Kidney glomerular epithelial cell (primary cell): ENCODE results near the gene SEMA6A.

Experiments used
- DNase-seq: peaks from one replicate; lab custom pipeline; 2025; lab: John Stamatoyannopoulos, UW

SEMA6A gene

DNA sequence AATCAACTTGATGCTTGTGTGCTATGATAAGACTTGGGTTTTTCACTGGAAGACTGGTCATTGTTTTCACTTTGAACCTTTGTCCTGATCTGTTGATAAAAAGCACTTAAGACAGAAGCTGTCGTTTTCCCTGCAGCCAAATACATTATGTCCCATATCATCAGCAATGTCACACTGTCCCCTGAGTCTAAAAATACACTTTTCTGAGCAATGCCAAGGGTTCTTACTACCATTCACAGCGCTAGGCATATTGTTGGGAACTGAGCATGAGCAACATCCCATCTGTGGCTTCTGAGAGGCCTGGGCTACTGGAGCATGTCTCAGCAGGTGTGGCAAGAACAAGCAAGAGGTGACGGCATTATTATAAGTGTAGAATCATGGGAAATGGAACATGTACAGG is 81.8 kb downstream of the SEMA6A start:
- DNase-seq = no peak

DNA sequence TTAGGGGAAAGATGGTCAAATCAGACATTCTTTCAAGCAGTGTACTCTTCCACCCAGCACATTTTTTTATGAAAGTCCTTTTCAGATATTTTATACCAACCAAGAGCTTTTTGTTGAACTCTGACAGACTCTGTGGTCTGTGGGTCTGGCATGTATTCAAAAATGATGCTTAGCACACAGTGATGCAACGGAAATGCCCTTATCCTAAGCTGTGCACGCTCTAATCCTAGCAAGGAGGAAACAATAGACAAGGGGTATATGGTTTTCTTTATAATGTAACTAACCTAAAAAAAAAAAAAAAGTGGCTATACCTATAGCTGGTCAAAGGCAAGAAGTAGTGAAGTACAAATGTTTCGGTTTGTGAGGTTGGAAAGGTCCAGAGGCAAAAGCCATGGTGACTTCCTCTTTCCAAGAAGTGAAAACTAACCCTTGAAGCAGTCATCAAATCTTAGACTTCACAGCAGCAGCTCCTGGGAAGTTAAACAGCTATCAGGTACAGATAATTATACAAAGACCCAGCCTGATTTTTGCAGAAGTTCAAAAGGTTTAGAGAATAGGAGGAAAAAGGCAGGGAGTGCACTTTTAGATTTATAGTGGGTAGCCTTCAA is 82.5 kb downstream of the SEMA6A start:
- DNase-seq = peak; percentile 76

DNA sequence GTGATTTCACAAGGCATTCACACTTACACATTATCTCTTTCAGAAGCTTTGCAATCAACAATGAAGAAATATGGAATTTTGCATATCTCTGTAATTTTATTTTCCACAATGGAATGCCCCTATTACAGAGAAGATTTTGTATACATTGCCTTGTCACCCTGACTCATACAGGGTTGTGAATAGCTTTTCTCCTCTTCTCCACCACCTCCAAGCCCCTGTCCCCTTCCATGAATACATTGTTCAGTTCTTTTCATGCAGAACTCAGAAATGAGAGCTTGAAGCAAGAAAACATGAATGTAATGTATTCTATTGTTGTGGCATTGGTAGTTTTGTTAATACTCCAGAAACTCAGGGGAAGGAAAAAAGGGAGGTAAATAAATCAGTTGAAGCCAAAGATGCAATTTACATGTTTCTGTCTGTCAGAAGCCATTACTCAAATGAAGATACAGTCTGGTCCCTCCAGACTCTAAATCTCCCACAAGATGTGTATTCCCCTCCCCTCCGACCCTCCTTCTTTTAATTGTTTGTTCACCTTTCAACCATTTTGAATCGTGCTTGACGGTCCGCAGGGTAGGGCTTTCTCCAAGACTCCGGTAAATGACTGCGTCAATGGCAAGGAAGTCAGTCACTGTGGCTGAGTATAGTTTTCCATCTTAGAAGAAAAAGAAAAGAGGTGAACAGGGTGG is 86.1 kb downstream of the SEMA6A start:
- no peak for DNase-seq

DNA sequence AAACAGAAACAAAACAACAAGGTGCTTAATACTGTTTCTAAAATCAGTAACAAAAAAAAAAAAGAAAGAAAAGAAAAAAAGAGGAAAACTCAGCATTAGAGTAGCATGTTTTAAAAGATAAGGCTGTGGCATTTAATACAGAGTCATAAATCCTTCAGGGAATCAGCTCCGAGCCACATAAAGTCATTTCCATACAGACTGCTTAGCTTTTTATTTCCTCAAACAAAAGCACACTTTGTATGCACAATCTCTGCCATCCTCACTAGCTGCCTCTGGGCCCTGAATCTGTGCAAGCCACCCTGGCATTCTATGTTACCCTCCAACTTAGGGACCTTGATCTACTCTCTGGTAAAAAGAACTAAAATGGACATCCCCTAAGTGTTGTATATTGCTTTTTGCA is 87.6 kb downstream of the SEMA6A start:
- DNase-seq = no peak

DNA sequence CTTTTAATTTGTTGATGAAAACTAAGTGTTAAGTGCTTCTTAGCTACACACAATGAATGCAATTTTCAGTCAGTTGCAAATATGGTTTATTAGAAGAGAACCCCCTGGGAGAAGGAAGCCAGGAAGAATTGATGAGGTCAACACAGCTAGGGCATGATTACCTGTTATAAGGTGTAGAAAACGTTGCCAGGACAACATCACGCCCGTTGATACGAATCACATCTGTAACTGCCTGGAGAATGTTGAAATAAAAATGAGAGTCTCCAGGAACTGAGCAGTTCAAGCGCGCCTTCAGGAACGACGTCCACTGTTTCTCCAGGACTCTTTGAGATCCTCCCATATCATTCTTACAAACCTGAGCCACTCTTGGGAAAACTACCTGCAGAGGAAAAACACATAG is 88.0 kb downstream of the SEMA6A start:
- no peak for DNase-seq

DNA sequence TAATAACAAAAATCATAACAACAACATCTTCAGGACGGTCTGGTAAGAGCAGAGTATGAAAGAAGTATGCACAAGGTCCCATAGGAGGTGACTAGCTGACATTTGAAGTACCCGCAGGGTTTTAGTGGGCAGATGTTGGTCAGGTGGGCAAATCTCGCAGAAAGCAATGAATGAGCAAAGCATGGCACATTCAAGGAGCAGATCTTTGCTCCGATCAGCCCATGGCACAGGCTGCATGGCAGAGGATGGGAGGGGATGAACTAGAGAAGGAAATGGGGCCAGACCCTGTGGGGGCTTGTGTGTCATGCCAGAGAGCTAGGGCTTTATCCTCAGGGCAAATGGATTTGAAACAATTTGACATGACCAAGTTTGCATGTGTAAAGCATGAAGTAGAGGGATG is 90.0 kb downstream of the SEMA6A start:
- DNase-seq = no peak

DNA sequence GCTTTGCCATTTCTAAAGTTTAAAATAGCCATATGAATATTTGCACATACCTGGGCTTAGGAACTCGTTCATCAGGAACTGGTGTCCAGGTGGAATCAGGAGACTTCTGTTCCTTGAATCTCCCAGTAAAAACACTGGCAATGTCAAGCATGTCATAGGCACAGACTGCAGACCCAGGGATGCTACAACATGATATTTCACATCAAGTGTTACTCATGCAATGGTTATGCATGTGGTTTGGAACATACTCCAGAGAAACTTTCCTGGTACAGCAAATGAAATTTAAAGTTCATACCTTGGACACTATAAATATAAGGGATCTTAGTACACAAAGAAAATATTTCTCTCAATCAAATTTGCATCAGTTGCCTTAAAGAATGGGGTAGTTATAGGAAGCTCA is 92.2 kb downstream of the SEMA6A start:
- no peak for DNase-seq

DNA sequence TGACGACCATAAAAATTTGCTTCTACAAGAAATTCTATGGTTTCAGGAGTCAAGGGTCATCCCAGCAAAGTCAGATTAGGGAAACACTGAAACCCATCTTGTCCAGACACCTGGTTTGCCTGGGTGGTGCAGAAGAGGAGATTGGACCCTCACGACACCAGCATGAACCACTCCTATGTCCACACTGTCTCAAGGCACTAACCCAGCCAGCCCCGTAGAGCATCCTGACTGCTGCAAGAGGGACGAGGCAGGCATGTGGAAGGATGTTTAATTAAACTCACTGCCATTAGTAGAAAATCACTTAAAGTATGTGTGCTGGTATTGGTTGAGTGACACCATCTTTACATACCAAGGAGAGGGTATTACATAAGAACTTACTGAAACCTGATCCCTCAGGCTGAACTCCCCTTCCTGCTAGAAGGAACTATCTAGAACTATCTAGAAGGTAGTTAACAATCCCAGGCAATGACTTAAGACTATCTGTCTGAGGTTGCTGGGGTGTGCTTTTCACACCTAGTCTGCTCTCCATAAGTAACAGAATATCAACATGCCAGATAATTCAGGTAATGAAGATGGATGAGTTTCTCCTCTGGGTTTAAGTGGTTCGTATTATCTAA is 93.6 kb downstream of the SEMA6A start:
- DNase-seq = no peak

DNA sequence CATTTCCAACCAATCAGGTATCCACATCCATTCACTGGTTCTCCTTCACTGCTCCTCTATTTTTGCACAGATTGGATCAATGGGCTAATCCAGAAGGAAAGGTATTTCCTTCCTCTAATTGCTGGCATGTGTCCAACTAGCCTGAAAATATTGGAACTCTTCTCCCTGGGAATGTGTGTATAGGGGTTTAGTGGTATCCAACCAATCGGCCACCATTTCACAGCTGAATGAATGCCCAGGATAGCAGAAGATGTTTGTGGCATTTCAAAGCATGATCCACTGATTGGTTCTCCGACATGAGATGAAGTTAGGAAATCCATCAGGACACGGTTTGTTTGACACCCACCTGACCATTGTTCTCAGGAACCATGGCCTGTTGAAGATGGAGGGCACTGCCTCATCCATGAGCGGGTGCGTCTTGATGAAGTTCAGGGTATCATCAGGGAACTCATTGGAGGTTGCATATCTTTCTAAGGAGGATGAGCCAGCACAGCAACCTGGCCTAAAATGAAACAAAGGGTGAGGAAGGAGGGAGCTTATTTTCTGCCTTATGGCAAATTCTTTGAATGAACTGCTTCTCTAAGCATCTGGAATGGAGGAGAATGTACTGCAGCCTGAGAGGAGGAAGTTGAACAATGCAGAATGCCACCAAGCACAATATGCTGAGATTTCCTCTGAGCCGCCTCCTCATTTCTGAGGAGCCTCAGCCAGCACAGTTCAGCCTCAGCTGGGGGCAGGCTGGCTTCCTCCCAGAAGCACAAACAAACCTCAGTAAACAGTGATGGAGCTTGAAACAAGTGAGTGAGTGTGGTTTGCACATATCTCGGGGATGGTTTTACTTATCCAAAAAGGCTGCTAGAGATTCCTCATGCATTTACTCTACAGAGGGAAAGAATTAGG is 94.6 kb downstream of the SEMA6A start:
- no peak for DNase-seq

DNA sequence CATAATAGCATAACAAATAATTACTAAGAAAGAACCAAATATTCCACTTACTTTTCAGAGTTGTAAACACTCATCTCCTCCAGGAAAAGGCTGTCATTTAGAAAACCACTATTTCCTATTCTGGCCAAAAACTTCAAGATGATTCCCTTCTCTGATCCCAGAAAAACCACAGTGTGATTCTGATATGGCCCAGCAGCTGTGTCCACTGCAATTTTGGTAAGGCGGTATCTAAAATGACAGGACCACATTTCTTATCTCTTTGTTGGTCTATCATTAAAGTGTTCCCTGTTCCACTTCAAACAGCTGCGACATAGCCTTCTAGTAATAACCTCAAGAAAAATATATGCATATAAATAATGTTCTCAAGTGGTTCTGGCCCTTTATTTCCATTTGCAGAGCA is 96.1 kb downstream of the SEMA6A start:
- DNase-seq = no peak

DNA sequence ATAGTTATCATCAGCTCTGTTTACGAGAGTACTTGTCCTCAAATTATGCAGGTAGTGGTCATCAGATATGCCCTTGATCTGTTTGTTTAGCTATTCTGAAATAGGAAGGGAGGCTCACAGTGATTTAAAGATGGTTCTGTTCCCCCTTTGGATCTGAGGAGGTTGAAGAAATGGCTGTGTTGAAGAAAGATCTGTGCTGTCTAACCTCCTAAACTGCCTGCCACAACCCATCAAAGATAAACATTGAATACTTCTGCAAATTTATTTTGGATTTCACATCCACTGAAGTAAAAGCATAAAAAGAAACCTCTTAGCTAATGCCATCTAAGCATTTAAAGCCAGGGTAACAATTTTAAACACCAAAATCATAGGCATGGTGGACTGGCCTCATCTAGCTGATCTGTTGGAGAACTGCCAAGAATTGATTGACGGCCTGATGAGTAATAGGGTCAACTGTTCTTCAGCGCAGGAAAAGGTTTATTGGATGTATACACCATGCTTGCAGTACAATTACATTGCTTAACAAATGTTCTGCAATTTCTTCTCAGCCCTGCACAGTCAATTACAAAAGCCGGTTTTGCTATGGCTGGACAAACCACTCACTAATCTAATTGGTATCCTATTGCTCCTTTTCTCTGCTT is 97.6 kb downstream of the SEMA6A start:
- DNase-seq = no peak

DNA sequence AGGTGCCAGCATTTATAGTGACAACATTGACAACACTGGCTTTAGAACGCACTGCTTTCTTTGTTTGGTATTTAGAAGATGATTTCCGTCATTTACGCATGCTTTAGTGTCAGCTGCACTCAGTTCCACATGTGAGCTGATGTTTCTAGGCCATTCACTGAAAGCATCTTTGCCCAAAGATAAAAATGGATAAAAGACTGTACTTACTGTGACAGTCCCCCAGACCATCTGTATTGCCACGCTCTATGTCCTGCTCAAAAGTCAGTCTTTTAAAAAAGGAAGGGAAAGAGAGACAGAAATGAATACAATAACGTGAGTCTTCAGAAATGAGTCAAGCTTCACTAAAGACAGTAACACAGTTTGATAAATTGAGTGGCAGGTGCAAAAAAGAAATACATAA is 99.3 kb downstream of the SEMA6A start:
- DNase-seq = no peak

DNA sequence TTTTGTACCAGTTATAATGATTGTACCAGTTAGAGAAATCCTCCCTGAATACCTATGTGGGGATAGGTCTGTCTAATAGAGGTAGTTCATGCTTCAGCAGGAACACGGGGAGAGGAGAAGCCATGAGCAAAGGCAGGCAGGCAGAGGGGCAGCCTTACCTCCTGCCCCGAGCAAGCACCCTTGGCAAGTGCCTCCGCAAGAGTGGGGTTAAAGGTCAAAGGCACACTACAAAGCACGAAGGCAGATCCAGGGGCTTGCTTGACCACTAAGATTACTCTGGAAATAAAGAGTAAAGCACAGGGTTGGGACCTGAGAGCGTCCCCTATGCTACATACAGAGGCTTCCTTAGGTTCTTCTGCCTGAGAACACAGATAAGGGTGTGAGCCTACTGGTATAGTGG is 100.9 kb downstream of the SEMA6A start:
- no peak for DNase-seq

DNA sequence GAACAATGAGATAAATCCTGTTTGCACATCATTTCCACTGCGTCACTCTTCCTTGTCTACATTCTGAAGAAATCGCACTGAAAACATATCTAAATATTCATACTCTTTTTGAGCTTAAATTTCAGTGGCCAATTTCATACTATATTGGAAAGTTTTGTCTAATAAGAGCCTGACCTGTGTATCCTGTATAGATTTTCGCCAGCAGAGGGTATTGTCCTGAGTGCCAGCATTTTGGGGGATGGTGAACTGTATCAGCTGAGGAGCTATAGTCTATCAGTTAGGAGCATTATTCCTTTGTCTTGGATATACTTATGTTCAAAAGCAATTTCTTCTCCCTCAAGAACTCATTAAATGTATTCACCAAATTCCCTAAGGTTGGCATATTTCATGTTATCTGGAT is 102.3 kb downstream of the SEMA6A start:
- no peak for DNase-seq

DNA sequence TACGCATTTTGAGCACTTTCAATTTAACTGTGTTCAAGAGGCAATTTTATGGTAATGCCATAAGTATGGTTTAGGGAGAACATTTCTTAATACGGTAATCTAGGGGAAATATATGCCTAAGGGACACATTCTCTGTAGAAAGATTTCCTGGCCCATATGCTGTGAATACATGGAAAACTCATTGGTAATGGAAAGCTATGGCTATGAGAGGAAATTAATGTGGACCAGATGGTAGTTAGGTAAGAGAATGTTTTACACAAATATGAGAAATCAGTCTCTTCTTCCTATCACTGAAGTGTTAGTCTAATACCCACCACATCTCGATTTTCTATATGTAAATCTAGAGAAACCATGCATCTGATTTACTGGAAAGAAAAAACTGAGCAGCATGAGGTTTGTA is 105.0 kb downstream of the SEMA6A start:
- DNase-seq = no peak

DNA sequence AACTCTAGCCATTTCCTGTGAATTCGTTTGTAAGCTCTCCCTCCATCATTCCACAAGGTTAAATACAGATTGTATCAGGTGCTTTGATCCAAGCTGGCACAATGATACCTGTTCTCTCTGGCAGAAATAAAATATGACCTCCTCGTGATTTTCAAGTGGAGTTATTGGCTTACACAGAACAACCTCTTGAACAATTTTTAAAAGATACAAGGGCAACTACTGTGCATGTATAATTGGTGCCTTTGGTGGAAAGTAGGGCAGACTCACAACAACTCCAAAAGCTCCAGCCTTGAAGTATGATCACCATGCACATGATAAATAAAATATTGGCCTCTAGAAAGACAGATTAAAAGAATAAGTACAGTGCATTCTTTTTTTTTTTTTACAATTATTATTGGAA is 106.0 kb downstream of the SEMA6A start:
- DNase-seq = no peak

DNA sequence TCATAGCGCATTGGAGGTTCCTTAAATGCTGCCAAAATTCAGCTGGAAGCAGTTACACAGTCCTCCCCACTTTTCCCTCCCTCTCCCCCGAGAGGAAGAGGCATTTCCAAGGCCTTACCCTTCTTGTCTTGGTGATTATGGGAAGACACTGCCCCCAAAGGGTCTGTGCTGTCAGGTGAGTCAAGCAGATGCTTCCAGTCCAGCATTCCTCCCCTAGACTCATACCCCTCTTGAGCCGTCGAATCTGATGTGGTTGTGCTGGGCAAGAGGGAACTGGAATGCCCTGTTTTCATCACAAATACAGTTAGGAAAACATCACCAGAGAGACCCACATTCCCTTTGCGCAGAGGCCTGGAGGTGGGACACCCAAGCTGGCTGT is 107.2 kb downstream of the SEMA6A start:
- no peak for DNase-seq

DNA sequence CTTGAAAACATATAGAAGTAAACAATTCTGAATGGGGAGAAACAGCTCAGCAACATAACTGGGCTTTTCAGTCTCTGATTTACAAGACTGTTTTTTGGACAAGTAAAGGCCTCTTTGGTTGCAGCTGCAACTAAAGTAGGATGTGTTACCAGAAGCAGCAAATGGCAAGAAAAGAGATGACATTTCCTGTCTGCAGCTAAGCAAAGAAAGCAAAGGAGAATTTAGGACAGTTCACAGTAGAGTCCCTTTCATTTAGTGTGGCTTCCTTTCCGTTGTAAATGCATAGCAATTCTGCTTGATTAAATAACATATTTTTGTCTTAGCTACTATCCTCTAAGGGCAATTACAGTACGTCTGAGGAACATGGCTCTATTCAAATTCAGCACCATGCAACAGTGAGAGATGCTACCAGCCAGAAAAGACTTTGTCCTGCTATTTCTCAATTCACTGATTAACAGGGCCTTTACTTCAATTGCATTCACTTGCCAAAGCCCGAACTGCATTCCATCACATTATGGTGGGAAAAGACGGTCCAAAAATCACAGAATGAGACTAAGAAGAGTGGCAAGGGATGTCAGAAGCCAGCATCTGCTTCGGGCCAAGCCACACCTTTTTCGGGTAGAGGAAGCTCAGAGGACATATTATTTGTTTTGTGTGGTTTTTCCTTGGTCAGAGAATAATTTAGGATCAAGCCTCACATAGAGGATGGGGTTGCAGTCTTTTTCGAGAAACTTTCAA is 107.7 kb downstream of the SEMA6A start:
- no peak for DNase-seq

DNA sequence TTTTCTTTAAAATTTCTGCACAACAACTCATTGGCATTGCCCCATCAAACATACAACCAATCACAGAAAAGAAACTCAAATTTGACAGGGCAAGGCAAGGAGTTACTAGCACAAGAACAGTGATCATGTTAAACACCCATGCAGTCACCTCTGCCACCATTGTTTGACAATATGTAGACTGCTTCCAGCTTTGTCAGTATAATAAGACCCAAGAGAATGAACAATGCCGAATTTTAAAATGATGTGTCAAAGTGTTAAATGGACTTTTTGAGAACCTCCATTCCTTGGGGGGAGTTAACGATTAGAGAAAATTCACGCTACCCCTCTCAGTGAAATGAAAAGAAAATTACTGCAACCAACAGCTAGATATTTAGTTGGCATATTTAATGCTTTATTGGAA is 109.2 kb downstream of the SEMA6A start:
- DNase-seq = no peak

DNA sequence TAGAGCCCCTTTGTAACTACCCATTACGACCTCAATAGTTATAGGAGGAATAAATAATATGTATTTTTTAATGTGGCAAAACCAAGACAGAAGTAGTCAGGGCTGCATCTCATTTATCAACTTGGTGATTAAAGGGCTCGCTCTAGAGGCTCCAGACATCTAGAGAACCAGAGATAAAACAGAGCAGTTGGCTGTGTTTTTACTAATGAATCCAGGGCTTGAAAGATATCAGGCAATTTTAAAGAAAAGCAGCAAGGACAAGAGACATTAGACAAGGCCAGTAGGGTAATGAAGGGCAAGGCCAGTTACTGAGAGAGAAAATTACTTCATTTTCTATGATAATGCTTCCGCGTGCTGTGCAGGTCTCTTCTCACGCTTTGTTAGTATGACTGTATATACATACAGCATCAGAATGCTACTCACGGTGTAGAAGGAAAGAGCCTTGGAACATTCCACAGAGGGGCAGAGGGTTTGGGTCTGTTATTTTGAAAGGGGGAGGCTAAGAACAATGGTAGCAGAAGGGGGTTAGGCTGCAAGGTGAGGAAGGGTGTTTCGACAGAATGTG is 110.4 kb downstream of the SEMA6A start:
- DNase-seq = no peak

DNA sequence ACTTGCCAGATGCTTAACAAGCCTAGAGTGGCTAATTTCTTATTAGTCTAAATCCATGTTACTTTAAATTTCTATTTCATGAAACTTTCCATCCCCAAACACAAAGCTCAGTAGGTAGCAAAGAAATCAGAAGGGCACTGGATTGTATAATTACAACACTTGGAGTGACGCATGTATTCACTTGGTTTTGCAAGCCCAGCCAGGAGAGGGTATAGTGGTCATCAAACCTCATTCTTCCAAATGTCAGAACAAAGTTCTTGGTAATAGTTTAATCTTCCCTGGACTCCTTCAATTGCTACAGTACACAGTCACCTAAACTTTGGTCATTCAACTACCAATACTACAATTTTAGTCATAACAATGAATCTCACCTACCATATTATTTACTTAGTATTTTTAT is 112.1 kb downstream of the SEMA6A start:
- DNase-seq = no peak
